ENCODE measurements around the gene TP53BP2. TPM values are rescaled to one million over a fixed set of nuclear protein-coding genes. Genes with fewer than 3 reads are reported as not detected.
"Not testable (repeated sequence)": the region's sequence is repeated elsewhere in the genome, so short reads cannot be mapped to it uniquely, and the experiment has no call there.

Gene TP53BP2
- total RNA-seq, 1 experiment from 2014 or later: 38.2 TPM

DNA sequence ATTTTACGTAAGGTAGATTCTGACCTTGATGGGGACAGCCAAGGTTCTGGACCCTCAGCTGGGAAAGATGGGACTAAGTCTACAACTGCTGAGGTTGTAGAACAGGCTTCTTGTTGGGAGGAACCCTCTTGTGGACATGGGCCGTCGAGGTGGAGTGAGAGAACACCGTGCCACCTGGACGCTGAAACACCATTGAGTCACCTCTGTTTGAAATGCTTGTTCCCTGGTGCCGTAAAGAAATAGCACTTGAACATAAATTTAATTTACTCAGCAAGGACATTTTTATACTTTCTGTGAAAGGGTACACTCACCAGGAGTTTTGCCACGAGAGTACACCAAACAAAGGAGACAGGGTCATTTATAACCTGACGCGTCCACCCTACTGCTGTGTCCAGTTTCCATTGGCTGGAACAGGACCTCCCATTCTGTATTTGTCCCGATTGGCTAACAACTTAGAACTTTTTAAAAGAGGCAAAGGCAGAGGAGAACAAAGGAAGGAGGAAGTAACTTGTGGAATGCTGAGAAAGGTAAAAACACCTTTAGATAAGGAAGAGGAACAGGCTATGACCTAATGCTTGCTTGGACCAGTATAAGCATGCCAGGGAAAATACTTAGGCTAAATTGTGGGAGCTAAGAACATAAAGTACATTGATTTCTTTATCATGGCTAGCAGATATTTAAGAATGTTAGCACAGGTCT lies 105.6 kb downstream of the TP53BP2 start:
- H4K20me1 ChIP-seq (ENCODE audit: insufficient read depth); H3K9me2 ChIP-seq (ENCODE audit: insufficient read depth); BruUV-seq (replicated peaks); H3K9ac ChIP-seq (ENCODE audit: low read length); DNase-seq (ENCODE audit: low read depth, low spot score); POLR2A ChIA-PET; H3K27me3 ChIP-seq (ENCODE audit: insufficient read depth, low read length); H3K4me3 ChIP-seq (replicated peaks in 1 of 2; ENCODE audit: low read depth in 1 of 2, low read length in 2 of 2); ATAC-seq; H3K9me3 ChIP-seq (ENCODE audit: control insufficient read depth in 1 of 2, insufficient read depth in 1 of 2, low read depth in 1 of 2, low read length in 2 of 2); H2AFZ ChIP-seq (ENCODE audit: low read depth, low read length, poor library complexity, severe bottlenecking); intact Hi-C loops (cut with micrococcal nuclease); RAD21 ChIA-PET (ENCODE audit: low non-redundant PET in 1 of 2, low total read pairs in 2 of 2, uncharacterized antibody in 2 of 2, unreplicated experiment in 2 of 2): not testable (repeated sequence)
- CTCF ChIA-PET: interaction anchor here (1.9 kb wide), 1 partner anchor 9 kb away, joined by 9 read pairs; no protein-coding TSS in a partner anchor
- peak overlapping the region; percentile 13; the same call in 1 of the 2 replicates for H3K27ac ChIP-seq (ENCODE audit: low read depth, low read length)
- H3K79me2 ChIP-seq (ENCODE audit: insufficient read depth, low read length): peaks cover 74% of the 10 kb centered on the region
- peaks cover 14 to 44% of the 10 kb centered on the region in 2 experiments for H3K4me1 ChIP-seq (ENCODE audit: control insufficient read depth in 1 of 2, insufficient read depth in 2 of 2, low read length in 2 of 2)
- peaks cover 0 to 22% of the 10 kb centered on the region in 2 experiments; a peak in 3 of 4 replicates for H3K36me3 ChIP-seq (ENCODE audit: control insufficient read depth in 1 of 2, insufficient read depth in 2 of 2, low read length in 2 of 2)
- 0 out of 2 replicates have a peak overlapping the region, but pooled peaks have one; percentile 34 for H3K4me2 ChIP-seq (ENCODE audit: low read length)

DNA sequence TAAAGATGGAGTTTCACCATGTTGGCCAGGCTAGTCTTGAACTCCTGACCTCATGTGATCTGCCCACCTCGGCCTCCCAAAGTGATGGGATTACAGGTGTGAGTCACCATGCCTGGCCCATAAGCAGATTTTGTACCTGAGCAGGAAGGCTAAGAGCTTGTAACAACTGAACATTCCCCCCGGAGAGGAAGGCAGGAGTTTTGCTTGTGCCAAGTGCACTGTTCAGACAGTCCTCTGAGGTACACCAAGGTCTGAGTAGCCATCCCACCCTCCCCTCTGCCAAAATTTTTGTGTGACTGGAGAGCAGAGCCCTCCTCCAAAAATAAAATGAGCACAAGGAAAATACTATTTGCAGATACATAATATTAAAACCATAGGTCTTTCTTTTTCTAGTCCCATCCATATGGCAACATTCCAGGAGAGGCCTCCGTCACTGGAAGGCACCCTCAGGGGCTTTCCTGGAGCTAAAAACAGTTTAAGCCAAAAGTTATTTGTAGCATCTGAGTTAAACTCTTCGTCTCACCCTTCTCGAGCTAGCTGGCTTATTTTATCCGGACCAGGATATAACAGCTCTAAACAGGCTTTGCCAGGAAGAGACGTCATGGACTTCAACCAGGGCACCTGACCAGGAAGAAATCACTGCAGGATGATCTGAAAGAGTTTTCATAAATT lies 106.2 kb downstream of the TP53BP2 start:
- Histone ChIP-seq H3K27me3 (ENCODE audit: insufficient read depth, low read length) (no peaks in the 10 kb centered on the region), H3K36me3 (ENCODE audit: control insufficient read depth in 1 of 2, insufficient read depth in 2 of 2, low read length in 2 of 2) (peaks cover 0 to 27% of the 10 kb centered on the region in 2 experiments; a peak in 2 of 4 replicates), H3K27ac (ENCODE audit: low read depth, low read length) (peak overlapping the region; percentile 18; the same call in 1 of the 2 replicates), H3K9me3 (ENCODE audit: control insufficient read depth in 1 of 2, insufficient read depth in 1 of 2, low read depth in 1 of 2, low read length in 2 of 2) (no peaks in the 10 kb centered on the region), H3K4me3 (replicated peaks in 1 of 2; ENCODE audit: low read depth in 1 of 2, low read length in 2 of 2) (no peak overlapping the region), H3K4me2 (ENCODE audit: low read length) (peak overlapping the region; percentile 34), H3K9ac (ENCODE audit: low read length) (no peak overlapping the region), H4K20me1 (ENCODE audit: insufficient read depth) (no peaks in the 10 kb centered on the region), H3K9me2 (ENCODE audit: insufficient read depth) (no peaks in the 10 kb centered on the region), H3K4me1 (ENCODE audit: control insufficient read depth in 1 of 2, insufficient read depth in 2 of 2, low read length in 2 of 2) (peaks cover 14 to 44% of the 10 kb centered on the region in 2 experiments), H2AFZ (ENCODE audit: low read depth, low read length, poor library complexity, severe bottlenecking) (no peak overlapping the region), H3K79me2 (ENCODE audit: insufficient read depth, low read length) (peaks cover 81% of the 10 kb centered on the region)
- ChIA-PET POLR2A (no interaction called here), CTCF (interaction anchor here (1.6 to 2.0 kb wide), 3 partner anchors 10 to 44 kb away, joined by 4 to 9 read pairs (median 5); no protein-coding TSS in a partner anchor), RAD21 (ENCODE audit: low non-redundant PET in 1 of 2, low total read pairs in 2 of 2, uncharacterized antibody in 2 of 2, unreplicated experiment in 2 of 2) (no interaction called here)
- ATAC-seq (peak; percentile 46; the same call in 1 of the 2 replicates), DNase-seq (ENCODE audit: low read depth, low spot score) (no peak)
- intact Hi-C loops (cut with micrococcal nuclease): no loop called here
- TF ChIP-seq JUND (IDR thresholded peaks at IDR 0.05) (no peak), ZNF274 (IDR thresholded peaks at IDR 0.05; ENCODE audit: low read depth, low read length) (no peak), YY1 (IDR thresholded peaks at IDR 0.05; ENCODE audit: extremely low read depth, insufficient replicate concordance, low read depth, low read length) (no peak), POLR2A (IDR thresholded peaks at IDR 0.05; ENCODE audit: borderline replicate concordance, extremely low read depth, insufficient read depth, insufficient read length) (no peak), ELF1 (IDR thresholded peaks at IDR 0.05; ENCODE audit: borderline replicate concordance, low read depth) (no peak)
- TF ChIP-seq, protein P1, sequence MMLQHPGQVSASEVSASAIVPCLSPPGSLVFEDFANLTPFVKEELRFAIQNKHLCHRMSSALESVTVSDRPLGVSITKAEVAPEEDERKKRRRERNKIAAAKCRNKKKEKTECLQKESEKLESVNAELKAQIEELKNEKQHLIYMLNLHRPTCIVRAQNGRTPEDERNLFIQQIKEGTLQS (IDR thresholded peaks at IDR 0.05): no peak
- BruUV-seq (replicated peaks): no TSS peak

All from HCT116 (cell line).